Activated T-cell treated with anti-CD3 and anti-CD28 coated beads, Interleukin-2, amount 50 U/mL, for 1 hour (primary cell): ENCODE results near the gene KRT75.
"Not testable (repeated sequence)": the region's sequence is repeated elsewhere in the genome, so short reads cannot be mapped to it uniquely, and the experiment has no call there.

Experiments
- DNase-seq: peaks from one replicate; pipeline ENCODE4 v3.0.0-alpha.2; 2020

KRT75 gene

DNA sequence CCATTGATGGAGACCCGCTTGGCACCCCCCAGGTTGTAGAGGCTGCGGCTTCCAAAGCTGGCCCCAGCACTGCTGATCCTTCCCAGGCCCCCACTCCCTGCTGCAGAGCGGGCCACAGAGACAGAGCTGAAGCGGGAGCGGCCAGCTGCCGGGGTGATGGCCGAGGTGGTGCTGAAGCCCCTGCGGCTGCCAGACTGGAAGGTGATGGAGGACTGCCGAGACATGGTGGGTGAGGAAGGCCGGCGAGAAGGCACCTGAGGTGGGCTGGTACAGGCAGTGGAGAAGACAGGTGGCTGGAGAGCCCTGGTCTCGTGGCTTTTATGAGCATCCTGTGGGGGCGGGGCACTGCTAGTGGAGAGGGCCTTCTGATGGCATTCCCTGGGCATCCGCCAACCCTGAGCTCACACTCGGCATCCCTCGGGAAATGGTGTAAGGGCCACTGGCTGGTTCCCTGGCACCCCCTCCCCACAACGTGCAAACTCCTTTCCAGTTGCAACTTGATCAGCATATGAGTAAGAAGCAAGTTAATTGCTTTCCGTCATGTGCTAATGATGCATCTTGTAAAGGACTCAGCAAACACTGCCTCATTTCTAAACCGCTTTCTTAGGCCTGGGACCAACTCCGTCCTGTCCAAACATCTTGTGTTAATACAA is at the start of gene KRT75:
Gene KRT75, minus strand, starts transcription at position 291 of the 653 bp plus-strand sequence. Its CDS starts 67 bp downstream, at position 224.
- no peak for DNase-seq

GRCh38 chr12:52480073-52480472 is 45.9 kb upstream of the KRT75 start:
- no peak for DNase-seq

- DNase-seq = no peak
Measured at GRCh38 chr12:52477651-52478050, 43.5 kb upstream of the KRT75 start.

DNA sequence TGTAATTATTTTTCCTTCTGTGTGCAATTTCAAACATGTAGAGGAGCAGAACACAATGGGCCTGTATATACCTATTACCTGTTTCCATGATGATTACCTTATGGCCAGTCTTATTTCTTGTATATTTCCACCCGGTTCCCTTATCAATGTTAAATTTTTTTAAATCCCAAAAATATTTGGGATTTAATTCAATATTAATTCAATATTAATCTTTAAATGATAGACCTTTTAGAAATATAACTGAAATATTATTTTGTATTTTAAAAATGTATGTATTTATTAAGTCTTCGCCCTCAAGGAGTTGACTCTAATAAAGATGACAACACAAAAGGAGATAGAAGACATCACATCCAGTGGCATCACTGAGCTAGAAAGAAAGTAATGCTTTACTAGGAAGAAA is 40.0 kb upstream of the KRT75 start:
- no peak for DNase-seq

- no peak for DNase-seq
Measured at GRCh38 chr12:52473768-52474167, 39.6 kb upstream of the KRT75 start, which contains the start of gene KRT6C. TSS of gene KRT6C (minus strand) at chr12:52473805. CDS start at chr12:52473737, 68 bp downstream.

GRCh38 chr12:52469853-52470252 is 35.7 kb upstream of the KRT75 start:
- no peak for DNase-seq

DNA sequence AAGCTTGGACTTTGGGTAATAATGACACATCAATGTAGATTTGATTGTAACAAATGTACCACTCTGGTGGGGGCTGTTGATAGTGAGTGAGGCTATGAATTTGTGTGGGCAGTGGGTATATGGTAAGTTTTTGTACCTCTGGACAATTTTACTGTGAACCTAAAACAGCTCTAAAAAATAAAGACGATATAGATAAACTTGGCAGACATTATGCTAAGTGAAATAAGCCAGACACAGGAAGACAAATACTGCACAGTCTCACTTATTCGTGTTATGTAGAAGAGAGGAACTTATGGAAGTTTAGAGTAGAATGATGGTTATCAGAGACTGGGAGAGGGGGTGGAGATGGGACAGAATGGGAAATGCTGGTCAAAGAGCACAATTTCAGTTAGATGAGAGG is 30.7 kb upstream of the KRT75 start:
- DNase-seq = no peak

DNA sequence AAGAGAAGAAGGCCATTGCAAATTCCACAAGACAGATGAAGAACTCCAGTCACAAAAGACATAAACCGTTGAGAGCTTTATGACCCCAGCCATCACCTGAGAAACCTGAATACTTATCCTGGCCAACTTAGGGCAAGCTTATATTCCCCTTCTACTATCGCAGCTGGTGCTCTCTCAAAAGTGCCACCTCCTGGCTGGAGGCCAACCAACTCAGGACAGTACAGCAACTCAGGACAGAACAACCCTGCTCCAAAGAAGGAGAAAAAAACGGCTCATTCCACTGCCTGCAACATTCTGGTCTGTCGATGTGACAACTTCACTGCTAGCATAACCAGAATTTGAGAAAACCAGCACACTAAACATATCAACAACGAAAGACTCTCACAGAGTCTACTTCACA is 27.5 kb upstream of the KRT75 start:
- no peak for DNase-seq

GRCh38 chr12:52458861-52459260 is 24.7 kb upstream of the KRT75 start:
- DNase-seq = no peak

- DNase-seq = no peak
Measured at GRCh38 chr12:52455821-52456220, 21.6 kb upstream of the KRT75 start.

DNA sequence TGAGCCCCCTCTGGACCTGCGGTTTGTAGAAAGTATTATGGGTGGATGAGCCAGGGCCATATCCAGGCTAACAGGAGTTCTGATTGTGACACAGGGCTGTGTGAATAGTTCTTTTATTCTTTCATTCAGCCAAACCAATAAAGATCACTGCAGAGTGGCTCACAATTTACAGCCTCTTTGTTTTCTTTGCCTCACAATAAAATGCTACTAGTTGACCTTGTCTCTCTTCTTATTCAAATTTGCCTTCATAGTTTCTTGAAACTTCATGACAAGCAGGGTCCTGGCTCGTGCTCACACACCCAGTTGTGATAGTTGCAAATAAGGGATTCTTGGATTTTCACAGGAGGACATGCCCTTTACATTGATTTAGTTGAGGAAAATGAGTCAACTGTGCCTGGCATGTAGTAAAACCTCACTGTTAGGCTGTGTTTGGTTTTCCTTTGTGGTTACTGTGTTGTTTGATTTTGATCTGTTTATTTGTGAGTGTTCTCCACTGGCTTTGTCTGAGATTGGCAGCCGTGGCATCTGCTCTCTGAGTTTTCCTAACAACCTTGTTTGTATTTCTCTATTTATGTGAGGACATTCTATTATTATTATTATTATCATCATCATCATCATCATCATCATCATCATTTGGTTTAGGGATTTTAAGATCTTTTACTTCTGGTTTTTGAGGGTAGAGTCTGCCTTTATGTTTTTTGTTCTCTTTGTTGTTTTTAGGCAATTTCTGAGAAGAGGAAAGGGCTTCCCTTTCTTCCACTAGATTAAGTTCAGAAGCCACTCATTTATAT is 20.4 kb upstream of the KRT75 start:
- DNase-seq = no peak

- no peak for DNase-seq
Measured at GRCh38 chr12:52452101-52452500, 17.9 kb upstream of the KRT75 start, which contains the start of gene KRT6B. TSS of gene KRT6B (minus strand) at chr12:52452146. CDS start at chr12:52452078, 68 bp downstream.

- DNase-seq = no peak
Measured at GRCh38 chr12:52448228-52448627, 14.1 kb upstream of the KRT75 start.

DNA sequence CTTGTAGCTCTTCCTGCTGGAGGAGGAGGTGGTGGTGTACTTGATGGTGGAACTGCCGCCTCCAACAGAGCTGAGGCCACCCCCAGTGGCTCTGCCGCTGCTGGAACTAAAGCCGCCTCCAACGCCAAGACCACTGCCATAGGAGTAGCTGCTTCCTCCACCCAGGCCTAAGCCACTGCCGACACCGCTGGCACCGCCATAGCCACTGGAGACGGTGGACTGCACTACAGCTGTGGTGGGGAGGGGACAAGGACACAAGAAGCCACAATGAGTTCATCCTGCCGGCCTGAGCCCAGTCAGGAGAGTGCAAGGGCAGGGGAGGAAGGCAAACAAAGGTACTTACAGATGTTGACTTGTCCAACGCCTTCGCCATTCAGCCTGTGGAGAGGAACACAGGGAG is 13.0 kb upstream of the KRT75 start:
- not testable (repeated sequence) for DNase-seq

- no peak for DNase-seq
Measured at GRCh38 chr12:52446367-52447045, 12.3 kb upstream of the KRT75 start.

DNA sequence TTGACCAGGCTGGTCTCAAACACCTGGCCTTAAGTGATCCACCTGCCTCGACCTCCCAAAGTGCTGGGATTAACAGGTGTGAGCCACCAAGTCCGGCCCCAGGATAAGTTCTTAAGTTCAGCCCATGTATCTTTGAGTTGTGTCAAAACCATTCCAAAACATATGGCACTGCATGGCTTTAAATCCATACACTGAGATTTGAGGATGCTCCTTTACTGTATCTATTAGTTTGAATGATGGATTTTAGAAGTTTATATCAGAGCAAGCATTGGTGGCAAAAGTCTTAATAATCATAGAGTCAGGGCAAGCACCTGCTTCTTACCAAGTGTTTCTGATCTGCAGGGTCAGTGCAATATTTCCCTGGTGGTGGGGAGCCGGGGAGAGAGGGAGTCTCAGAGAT is 11.7 kb upstream of the KRT75 start:
- DNase-seq = no peak

- no peak for DNase-seq
Measured at GRCh38 chr12:52444647-52445595, 10.8 kb upstream of the KRT75 start.

GRCh38 chr12:52443966-52444365 is 9.8 kb upstream of the KRT75 start:
- no peak for DNase-seq

DNA sequence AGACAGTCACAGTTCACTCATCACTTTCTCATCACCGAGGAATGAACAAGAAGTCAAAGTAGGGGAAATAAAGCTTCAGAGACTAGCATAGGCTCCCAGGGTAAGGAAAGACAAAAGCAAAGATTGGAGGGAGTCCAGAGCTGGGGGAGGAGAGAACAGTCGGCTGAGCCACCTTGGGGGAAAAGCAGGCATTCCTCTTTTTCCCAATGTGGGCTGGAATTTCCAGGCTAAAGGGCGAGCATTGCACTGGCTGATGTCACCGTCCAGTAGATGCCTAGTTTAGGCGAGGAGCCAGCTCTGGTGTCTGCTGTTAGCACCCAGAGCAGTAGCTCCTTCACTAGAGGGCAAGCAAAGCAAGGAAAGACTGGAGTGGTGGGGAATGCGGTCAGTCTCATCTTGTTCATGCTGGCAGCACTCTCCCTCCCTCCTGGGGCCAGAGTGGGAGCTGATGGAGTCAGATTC is 8.5 kb upstream of the KRT75 start:
- DNase-seq = no peak

DNA sequence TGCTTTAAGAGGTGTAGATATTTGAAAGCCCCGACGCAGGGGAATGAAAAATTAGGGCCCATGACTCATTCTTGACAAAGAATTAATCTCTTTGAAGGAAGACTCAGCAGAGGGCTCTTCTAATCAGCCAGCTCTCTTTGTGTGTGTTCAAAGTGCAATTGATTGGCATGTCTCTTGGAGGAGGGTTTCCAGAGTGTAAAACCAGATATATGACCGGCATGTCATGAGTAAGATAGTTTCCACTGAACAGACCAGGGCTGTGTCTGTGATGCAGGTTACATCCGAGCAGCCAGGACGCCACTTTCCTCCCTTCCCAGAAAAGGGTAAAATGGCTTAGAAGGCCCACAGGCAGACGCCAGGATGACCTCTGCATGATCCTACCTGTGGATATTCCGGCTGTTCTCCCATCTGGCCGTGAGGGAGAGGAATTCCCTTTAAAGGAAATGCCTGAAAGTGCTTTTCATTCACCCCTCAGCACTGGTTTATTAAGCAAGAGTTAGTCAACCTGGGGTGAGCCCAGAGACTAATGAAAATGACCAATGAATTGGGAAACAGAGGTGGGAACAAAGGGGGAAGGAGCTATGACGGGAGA is 7.2 kb upstream of the KRT75 start:
- no peak for DNase-seq

GRCh38 chr12:52440821-52441319 is 6.7 kb upstream of the KRT75 start:
- DNase-seq = no peak

DNA sequence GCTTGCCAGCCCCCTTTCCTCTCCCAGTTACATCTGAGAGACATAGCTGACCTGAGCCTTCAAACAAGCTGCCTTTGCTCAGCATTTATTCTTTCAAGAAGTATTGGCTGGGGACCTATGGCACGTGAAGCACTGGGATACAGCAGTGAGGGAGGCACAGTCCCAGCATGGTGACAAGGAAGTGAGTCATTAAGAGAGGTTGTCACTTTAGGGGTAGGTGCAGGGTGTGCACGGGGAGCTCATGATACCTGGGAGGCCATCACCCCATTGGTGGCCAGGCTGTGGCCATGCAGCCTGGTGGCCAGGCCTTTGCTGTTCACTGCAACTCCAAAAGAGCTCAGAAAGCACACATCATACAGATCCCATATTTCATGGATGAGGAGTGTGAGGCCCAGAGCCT is 5.7 kb upstream of the KRT75 start:
- DNase-seq = no peak
